ENCODE measurements around the gene PPIB.

PPIB gene

DNA sequence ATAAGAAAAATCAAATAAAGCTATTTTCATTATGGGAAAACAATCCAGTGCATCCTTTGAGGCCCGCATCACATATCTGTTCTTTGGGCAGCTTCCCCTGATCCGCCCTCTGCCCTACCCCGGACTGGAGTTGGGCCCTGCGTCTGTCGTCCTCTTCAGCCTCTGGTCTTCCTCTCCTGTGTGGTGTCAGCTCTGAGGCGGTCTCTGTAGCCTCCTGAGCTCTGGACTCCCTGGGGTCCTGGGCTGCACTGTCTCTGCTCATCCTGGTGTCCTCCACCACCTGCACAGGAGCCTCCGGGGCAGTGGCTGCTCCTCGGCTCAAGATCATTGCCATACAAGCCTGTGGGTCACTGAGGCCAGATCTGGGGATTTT, 18.6 kb downstream of the PPIB start:
- no peaks in the 10 kb centered on the region for H3K4me1 ChIP-seq (ENCODE audit: insufficient read depth, poor library complexity, severe bottlenecking)
- peaks cover 19% of the 10 kb centered on the region for H3K36me3 ChIP-seq (ENCODE audit: low read depth)
- ATAC-seq (ENCODE audit: low read depth) (no peak), DNase-seq (ENCODE audit: low spot score) (no peak)
- no peak overlapping the region for H3K27ac ChIP-seq (ENCODE audit: poor library complexity, severe bottlenecking)
- H3K4me3 ChIP-seq (ENCODE audit: severe bottlenecking), result no peak overlapping the region
- no peaks in the 10 kb centered on the region for H3K27me3 ChIP-seq (ENCODE audit: insufficient read depth, poor library complexity, severe bottlenecking)
- H3K9me3 ChIP-seq (ENCODE audit: severe bottlenecking), result no peaks in the 10 kb centered on the region
- TF ChIP-seq CTCF (IDR thresholded peaks at IDR 0.05; ENCODE audit: poor library complexity, severe bottlenecking), result no peak

GRCh38 chr15:64143276-64143675, 19.5 kb downstream of the PPIB start:
- Histone ChIP-seq H3K4me1 (ENCODE audit: insufficient read depth, poor library complexity, severe bottlenecking) (no peaks in the 10 kb centered on the region), H3K9me3 (ENCODE audit: severe bottlenecking) (no peaks in the 10 kb centered on the region), H3K27me3 (ENCODE audit: insufficient read depth, poor library complexity, severe bottlenecking) (no peaks in the 10 kb centered on the region), H3K4me3 (ENCODE audit: severe bottlenecking) (no peak overlapping the region), H3K36me3 (ENCODE audit: low read depth) (peaks cover 27% of the 10 kb centered on the region), H3K27ac (ENCODE audit: poor library complexity, severe bottlenecking) (no peak overlapping the region)
- no peak for TF ChIP-seq CTCF (IDR thresholded peaks at IDR 0.05; ENCODE audit: poor library complexity, severe bottlenecking)
- no peak for ATAC-seq (ENCODE audit: low read depth)
- DNase-seq (ENCODE audit: low spot score), result no peak

DNA sequence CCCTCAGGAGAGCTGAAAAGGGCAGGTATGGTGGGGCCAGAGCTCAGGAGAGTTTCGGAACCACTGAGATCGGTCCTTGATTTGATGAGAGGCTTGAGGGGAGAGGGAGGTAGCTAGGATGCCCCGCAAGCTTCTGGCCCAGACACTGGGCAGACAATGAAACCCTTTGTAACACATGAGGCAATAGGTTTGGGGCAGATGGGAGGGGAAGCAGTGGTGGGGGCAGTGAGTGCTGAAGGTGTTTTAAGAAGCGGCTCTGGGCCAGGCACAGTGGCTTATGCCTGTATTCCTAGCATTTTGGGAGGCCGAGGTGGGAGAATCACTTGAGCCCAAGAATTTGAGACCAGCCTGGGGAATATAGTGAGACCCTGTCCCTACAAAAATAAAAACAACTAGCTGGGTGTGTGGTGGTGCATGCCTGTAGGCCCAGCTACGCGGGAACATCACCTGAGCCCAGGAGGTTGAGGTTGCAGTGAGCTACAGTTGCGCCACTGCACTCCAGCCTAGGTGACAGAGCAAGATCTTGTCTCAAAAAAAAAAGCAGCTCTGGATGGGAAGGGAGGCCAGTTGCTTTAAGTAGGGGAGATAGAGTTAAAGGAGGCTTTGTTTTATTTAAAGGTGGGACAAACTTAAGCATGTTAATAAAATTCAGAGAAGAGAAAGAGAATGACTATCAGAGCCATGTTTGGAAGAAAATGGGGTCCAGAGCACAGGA, 20.9 kb downstream of the PPIB start:
- Histone ChIP-seq H3K4me3 (ENCODE audit: severe bottlenecking) (no peak overlapping the region), H3K36me3 (ENCODE audit: low read depth) (peaks cover 39% of the 10 kb centered on the region), H3K27me3 (ENCODE audit: insufficient read depth, poor library complexity, severe bottlenecking) (no peaks in the 10 kb centered on the region), H3K4me1 (ENCODE audit: insufficient read depth, poor library complexity, severe bottlenecking) (no peaks in the 10 kb centered on the region), H3K9me3 (ENCODE audit: severe bottlenecking) (no peaks in the 10 kb centered on the region), H3K27ac (ENCODE audit: poor library complexity, severe bottlenecking) (no peak overlapping the region)
- no peak for ATAC-seq (ENCODE audit: low read depth)
- DNase-seq (ENCODE audit: low spot score), result no peak
- no peak for TF ChIP-seq CTCF (IDR thresholded peaks at IDR 0.05; ENCODE audit: poor library complexity, severe bottlenecking)

DNA sequence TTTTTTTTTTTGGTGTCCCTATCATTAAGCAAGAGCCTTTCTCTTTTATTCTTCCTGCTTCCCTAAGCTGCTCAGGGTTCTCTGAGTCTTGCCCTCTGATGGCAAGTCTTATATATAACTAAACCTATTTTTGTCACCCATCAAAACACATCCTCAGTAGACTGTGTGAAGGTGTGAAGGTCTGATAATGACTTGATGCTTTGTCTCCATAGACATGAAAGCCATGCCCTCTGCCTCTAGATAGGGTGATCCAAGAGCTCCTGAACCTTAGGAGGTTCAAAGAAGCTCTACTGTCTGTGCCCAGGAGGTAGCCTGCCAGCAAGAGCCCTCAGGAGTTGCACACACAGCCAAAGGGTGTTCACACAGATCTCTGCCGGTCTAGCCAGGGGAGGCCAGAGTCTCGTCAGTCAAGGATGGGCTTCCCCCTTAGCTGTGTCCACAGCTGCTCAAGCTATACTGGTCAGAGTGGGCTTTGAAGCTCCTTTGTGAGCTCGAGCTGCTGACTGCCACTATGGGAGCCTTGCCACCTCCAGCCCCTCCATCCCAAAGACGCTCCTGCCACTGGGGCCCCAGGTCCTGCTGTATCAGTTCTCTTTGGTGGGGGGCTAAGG, 24.4 kb downstream of the PPIB start:
- Histone ChIP-seq H3K4me1 (ENCODE audit: insufficient read depth, poor library complexity, severe bottlenecking) (no peaks in the 10 kb centered on the region), H3K4me3 (ENCODE audit: severe bottlenecking) (no peak overlapping the region), H3K27me3 (ENCODE audit: insufficient read depth, poor library complexity, severe bottlenecking) (no peaks in the 10 kb centered on the region), H3K27ac (ENCODE audit: poor library complexity, severe bottlenecking) (no peak overlapping the region), H3K36me3 (ENCODE audit: low read depth) (peaks cover 63% of the 10 kb centered on the region), H3K9me3 (ENCODE audit: severe bottlenecking) (no peaks in the 10 kb centered on the region)
- ATAC-seq (ENCODE audit: low read depth) (no peak), DNase-seq (ENCODE audit: low spot score) (no peak)
- TF ChIP-seq CTCF (IDR thresholded peaks at IDR 0.05; ENCODE audit: poor library complexity, severe bottlenecking), result no peak

GRCh38 chr15:64137226-64137833, 25.5 kb downstream of the PPIB start:
- H3K36me3 ChIP-seq (ENCODE audit: low read depth), result peaks cover 72% of the 10 kb centered on the region
- ATAC-seq (ENCODE audit: low read depth) (peak; percentile 9; the same call in 2 of the 3 replicates), DNase-seq (ENCODE audit: low spot score) (no peak)
- no peak overlapping the region for H3K27ac ChIP-seq (ENCODE audit: poor library complexity, severe bottlenecking)
- no peaks in the 10 kb centered on the region for H3K27me3 ChIP-seq (ENCODE audit: insufficient read depth, poor library complexity, severe bottlenecking)
- no peak for TF ChIP-seq CTCF (IDR thresholded peaks at IDR 0.05; ENCODE audit: poor library complexity, severe bottlenecking)
- no peaks in the 10 kb centered on the region for H3K4me1 ChIP-seq (ENCODE audit: insufficient read depth, poor library complexity, severe bottlenecking)
- H3K9me3 ChIP-seq (ENCODE audit: severe bottlenecking), result no peaks in the 10 kb centered on the region
- H3K4me3 ChIP-seq (ENCODE audit: severe bottlenecking), result no peak overlapping the region

Data from RWPE2 (cell line).